GM21390 (cell line): ENCODE data around the gene CPPED1.

ENCODE experiments used
- ATAC-seq: cut with Tn5 transposase; IDR thresholded peaks from one replicate; pipeline ENCODE4 v1.9.1; 2021; ENCODE audit not compliant: unreplicated experiment

The CPPED1 gene

GRCh38 chr16:12613131-12613991 lies 190.3 kb downstream of the CPPED1 start:
- peak; percentile 61 for ATAC-seq

DNA sequence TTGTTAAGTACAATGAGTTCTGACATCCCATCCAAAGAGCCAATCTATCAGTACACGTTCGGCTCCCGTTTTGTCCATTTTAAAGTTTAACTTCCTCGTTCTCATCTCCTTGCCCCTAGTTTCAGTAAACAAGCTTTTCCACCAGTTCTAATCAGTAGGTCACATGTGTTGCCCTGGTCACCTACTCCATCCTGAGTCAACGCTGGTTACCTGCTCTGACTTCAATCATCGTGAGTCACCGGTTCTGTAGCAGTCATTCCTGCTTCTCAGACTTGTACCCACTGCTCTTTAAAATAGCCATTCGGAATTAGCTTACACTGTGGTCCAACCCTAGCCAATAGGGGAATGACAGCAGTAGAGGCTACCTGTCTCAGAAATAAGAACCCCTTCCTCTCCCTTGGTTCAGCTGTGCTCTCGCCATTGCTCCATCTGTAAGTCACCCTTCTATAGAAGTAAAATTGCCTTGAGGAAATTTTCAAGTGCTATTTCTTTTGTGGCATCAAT lies 191.0 kb downstream of the CPPED1 start:
- no peak for ATAC-seq

DNA sequence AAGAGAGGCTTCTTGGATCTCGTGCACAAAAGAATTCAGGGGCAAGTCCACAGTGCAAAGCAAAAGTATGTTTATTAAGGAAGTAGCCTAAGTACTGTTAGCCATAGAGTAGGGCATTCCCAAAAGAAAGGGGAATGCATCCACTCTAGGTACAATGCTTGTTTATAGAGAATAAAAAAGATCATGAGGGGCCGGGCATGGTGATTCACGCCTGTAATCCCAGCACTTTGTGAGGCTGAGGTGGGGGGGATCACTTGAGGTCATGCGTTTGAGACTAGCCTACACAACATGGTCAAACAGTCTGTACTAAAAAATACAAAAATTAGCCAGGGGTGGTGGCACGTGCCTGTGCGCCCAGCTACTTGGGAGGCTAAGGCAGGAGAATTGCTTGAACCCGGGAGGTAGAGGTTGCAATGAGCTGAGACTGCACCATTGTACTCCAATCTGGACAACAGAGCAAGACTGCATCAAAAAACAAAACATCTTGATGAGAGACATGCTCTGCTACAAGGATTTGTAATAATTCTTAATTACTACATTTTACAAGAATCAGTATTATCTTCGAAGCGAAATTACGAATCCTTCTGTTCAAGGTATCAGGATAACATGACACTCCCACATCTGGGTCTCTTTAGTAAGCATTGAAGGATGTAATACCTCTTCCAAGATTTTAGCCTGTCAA lies 191.6 kb downstream of the CPPED1 start:
- ATAC-seq: no peak

DNA sequence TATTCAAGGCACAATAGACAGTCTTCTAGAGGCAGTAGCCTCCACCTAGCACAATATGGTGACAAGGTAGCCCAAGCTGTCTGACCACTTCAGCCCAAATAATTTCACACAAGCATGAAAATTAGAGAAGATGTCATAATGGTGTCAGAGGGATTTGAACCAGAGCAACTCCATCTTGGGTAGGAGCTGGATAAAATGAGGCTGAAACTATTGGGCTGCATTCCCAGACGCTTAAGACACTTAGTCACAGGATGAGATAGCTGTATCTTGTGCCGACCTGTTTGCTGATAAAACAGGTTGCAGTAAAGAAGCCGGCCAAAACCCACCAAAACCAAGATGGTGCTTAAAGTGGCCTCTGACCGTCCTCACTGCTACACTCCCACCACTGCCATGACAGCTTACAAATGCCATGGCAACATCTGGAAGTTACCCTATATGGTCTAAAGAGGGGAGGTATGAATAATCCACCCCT lies 192.6 kb downstream of the CPPED1 start:
- ATAC-seq: no peak

GRCh38 chr16:12609937-12610699 lies 193.6 kb downstream of the CPPED1 start:
- ATAC-seq: no peak
